Measurements from ENCODE around the gene DCAF10.

- no peak for TF ChIP-seq CTCF (optimal IDR thresholded peaks at IDR 0.05 in 1 of 3, IDR thresholded peaks at IDR 0.05 in 1 of 3, conservative IDR thresholded peaks at IDR 0.05 in 1 of 3; ENCODE audit: extremely low read depth in 1 of 3, insufficient read depth in 2 of 3, low read length in 3 of 3)
- TF ChIP-seq EZH2 (IDR thresholded peaks at IDR 0.05; ENCODE audit: low read length) = no peak
Measured at GRCh38 chr9:37835821-37836220, 35.2 kb downstream of the DCAF10 start.

Data from keratinocyte (primary cell).